Measurements from ENCODE around the gene LRRC75B. TPM values are rescaled to one million over a fixed set of nuclear protein-coding genes. Genes with fewer than 3 reads are reported as not detected.

The LRRC75B gene
- total RNA-seq, 3 donors from 2014 or later: 7.5 to 15.7 (median 15.7) TPM

DNA sequence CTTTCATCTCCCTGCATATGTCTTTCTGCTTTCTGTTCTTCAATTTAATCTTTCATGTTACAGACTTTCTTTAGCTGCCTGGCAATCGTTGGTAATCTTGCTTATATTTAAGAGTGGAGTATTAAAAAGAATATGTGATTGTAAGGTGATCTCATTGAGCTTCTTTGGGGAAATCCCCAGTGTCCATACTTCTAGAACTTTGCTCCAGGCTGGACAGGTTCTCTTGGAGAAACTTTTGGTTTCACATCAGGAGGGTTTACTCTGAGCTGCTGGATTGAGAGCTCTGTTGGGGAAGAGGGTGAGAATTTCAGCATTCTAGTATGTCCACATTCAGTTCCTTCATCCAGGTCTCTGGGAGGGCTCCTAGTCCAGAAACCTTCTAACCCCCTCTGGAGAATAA lies 16.1 kb downstream of the LRRC75B start:
- H3K9me3 ChIP-seq: no peaks in the 10 kb centered on the region
- H3K4me3 ChIP-seq: no peak overlapping the region
- H3K4me1 ChIP-seq (ENCODE audit: low read depth): peaks cover 16% of the 10 kb centered on the region
- H3K36me3 ChIP-seq (ENCODE audit: low read depth): peaks cover 8% of the 10 kb centered on the region
- intact Hi-C loops (cut with DNase I, micrococcal nuclease): no loop called here
- DNase-seq (no peak), ATAC-seq (peak; percentile 67)
- no peak for TF ChIP-seq CTCF (IDR thresholded peaks at IDR 0.05)

GRCh38 chr22:24571266-24571665 lies 21.6 kb downstream of the LRRC75B start:
- intact Hi-C loops (cut with DNase I, micrococcal nuclease): no loop called here
- Histone ChIP-seq H3K4me1 (ENCODE audit: low read depth) (no peaks in the 10 kb centered on the region), H3K36me3 (ENCODE audit: low read depth) (peaks cover 10% of the 10 kb centered on the region), H3K4me3 (no peak overlapping the region), H3K9me3 (no peaks in the 10 kb centered on the region)
- ATAC-seq (no peak), DNase-seq (no peak)
- TF ChIP-seq CTCF (IDR thresholded peaks at IDR 0.05): no peak

DNA sequence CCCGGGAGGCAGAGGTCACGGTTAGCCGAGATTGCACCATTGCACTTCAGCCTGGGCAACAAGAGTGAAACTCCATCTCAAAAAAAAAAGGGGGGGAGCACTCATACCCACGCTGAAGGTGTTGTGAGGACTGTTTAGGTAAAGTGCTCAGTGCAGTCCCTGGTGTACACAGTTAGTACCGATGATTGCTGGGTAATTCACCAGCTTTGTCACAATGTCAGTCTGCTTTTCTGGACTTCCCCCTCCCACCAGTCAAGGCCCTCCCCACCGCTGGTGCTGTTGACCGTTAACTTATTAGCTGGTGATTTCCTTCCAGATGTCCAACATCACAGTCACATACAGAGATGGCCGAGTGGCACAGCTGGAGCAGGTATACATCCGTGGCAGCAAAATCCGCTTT lies 25.2 kb downstream of the LRRC75B start:
- H3K36me3 ChIP-seq (ENCODE audit: low read depth): peaks cover 10% of the 10 kb centered on the region
- ATAC-seq: no peak

GRCh38 chr22:24566899-24567511 lies 25.9 kb downstream of the LRRC75B start:
- DNase-seq (no peak), ATAC-seq (no peak)
- H3K4me1 ChIP-seq (ENCODE audit: low read depth): no peaks in the 10 kb centered on the region
- no peaks in the 10 kb centered on the region for H3K9me3 ChIP-seq
- intact Hi-C loops (cut with DNase I, micrococcal nuclease): no loop called here
- H3K36me3 ChIP-seq (ENCODE audit: low read depth): peaks cover 4% of the 10 kb centered on the region
- H3K4me3 ChIP-seq: no peak overlapping the region
- TF ChIP-seq CTCF (IDR thresholded peaks at IDR 0.05): no peak

More for the DNA sequence above, 25.2 kb downstream of the LRRC75B start:
- no peak for TF ChIP-seq CTCF (IDR thresholded peaks at IDR 0.05)
- H3K9me3 ChIP-seq: no peaks in the 10 kb centered on the region
- H3K4me3 ChIP-seq: no peak overlapping the region
- no peaks in the 10 kb centered on the region for H3K4me1 ChIP-seq (ENCODE audit: low read depth)
- no peak for DNase-seq
- intact Hi-C loops (cut with DNase I, micrococcal nuclease): no loop called here

DNA sequence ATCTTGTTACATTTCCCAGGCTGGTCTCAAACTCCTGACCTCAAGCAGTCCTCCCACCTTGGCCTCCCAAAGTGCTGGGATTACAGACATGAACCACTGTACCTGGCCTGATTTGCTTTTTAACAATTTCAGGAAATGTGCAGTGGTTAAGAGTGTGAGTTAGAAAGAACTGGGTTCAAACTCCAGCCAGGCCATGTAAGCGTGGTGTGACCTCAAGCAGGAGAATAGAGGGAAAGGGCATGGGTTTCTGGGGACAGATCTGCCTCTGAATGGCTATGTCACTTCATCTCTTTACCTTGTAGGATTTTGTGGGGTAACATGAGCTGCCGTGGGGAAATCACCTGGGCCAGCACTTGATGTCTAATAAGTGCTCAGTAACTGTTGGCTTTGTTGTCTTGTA lies 27.8 kb downstream of the LRRC75B start:
- no peaks in the 10 kb centered on the region for H3K36me3 ChIP-seq (ENCODE audit: low read depth)
- no peak for DNase-seq
- ATAC-seq: no peak
- no peaks in the 10 kb centered on the region for H3K4me1 ChIP-seq (ENCODE audit: low read depth)
- TF ChIP-seq CTCF (IDR thresholded peaks at IDR 0.05): no peak
- H3K9me3 ChIP-seq: no peaks in the 10 kb centered on the region
- intact Hi-C loops (cut with DNase I, micrococcal nuclease): no loop called here
- H3K4me3 ChIP-seq: no peak overlapping the region

Data from mucosa of descending colon (tissue), 3 donors.